GM19395 (cell line): Measurements from ENCODE around the gene LDB2.

Source experiments
- ATAC-seq: cut with Tn5 transposase; IDR thresholded peaks from one replicate; pipeline ENCODE4 v1.9.1; 2021; ENCODE audit warnings: mild to moderate bottlenecking, moderate library complexity; ENCODE audit not compliant: unreplicated experiment

The LDB2 gene

GRCh38 chr4:16692961-16693506 lies 205.4 kb downstream of the LDB2 start:
- no peak for ATAC-seq

GRCh38 chr4:16692524-16692923 lies 205.9 kb downstream of the LDB2 start:
- no peak for ATAC-seq

GRCh38 chr4:16692046-16692445 lies 206.4 kb downstream of the LDB2 start:
- ATAC-seq, result no peak

- no peak for ATAC-seq
Measured at GRCh38 chr4:16691450-16691849, 207.0 kb downstream of the LDB2 start.

GRCh38 chr4:16687845-16688244 lies 210.6 kb downstream of the LDB2 start:
- ATAC-seq, result no peak

- ATAC-seq, result no peak
Measured at GRCh38 chr4:16687011-16687410, 211.4 kb downstream of the LDB2 start.

- ATAC-seq, result no peak
Measured at GRCh38 chr4:16686195-16686594, 212.2 kb downstream of the LDB2 start.

- no peak for ATAC-seq
Measured at GRCh38 chr4:16685536-16685935, 212.9 kb downstream of the LDB2 start.

GRCh38 chr4:16684935-16685334 lies 213.5 kb downstream of the LDB2 start:
- no peak for ATAC-seq

- no peak for ATAC-seq
Measured at GRCh38 chr4:16684097-16684496, 214.3 kb downstream of the LDB2 start.

- no peak for ATAC-seq
Measured at GRCh38 chr4:16682975-16683374, 215.5 kb downstream of the LDB2 start.

- ATAC-seq, result no peak
Measured at GRCh38 chr4:16677001-16677944, 221.2 kb downstream of the LDB2 start.

GRCh38 chr4:16676230-16676770 lies 222.1 kb downstream of the LDB2 start:
- ATAC-seq, result no peak

- no peak for ATAC-seq
Measured at GRCh38 chr4:16674082-16674481, 224.4 kb downstream of the LDB2 start.

GRCh38 chr4:16672421-16672820 lies 226.0 kb downstream of the LDB2 start:
- no peak for ATAC-seq

GRCh38 chr4:16671741-16672140 lies 226.7 kb downstream of the LDB2 start:
- no peak for ATAC-seq

GRCh38 chr4:16670727-16671126 lies 227.7 kb downstream of the LDB2 start:
- no peak for ATAC-seq

- ATAC-seq, result no peak
Measured at GRCh38 chr4:16669036-16669435, 229.4 kb downstream of the LDB2 start.

- no peak for ATAC-seq
Measured at GRCh38 chr4:16668488-16668887, 230.0 kb downstream of the LDB2 start.

GRCh38 chr4:16667464-16667863 lies 231.0 kb downstream of the LDB2 start:
- ATAC-seq, result no peak

- ATAC-seq, result no peak
Measured at GRCh38 chr4:16665942-16666551, 232.4 kb downstream of the LDB2 start.

GRCh38 chr4:16663732-16664131 lies 234.7 kb downstream of the LDB2 start:
- ATAC-seq, result no peak
